ENCODE measurements around the gene IL17RC.
"Not testable (repeated sequence)": the region's sequence is repeated elsewhere in the genome, so short reads cannot be mapped to it uniquely, and the experiment has no call there.

Gene IL17RC

DNA sequence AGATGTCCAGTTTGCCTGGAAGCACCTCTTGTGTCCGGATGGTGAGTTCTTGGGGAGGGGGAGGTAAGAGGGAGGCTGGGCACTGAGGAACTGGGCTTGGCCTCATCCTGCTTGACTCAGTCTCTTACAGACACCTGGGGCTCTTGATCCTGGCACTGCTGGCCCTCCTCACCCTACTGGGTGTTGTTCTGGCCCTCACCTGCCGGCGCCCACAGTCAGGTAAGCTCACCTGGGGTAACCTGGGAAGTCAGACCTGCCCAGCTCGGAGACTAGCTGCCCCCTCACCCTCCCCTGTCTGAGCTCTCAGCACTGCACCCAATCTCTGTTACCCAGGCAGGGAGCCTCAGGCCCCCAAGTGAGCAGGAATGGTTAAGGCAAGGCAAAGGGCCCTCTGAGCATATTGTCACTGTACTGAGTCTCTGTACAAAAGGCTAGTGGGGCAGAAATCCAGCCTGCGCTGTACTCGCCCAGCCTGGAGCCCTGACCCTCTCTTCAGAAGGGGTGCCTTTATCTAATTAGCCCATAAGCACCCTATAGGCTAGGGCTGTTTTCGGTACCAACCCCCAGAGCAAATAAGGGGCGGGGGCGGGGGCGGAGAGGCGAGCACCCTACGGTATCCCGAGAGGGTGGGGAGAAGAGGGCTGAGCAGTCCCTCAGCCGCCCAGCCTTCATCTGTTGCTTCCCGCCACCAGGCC, 2.2 kb upstream of the IL17RC start:
- in situ Hi-C loops (cut with MboI; ENCODE audit: low sequenced_read_pairs) = no loop called here

DNA sequence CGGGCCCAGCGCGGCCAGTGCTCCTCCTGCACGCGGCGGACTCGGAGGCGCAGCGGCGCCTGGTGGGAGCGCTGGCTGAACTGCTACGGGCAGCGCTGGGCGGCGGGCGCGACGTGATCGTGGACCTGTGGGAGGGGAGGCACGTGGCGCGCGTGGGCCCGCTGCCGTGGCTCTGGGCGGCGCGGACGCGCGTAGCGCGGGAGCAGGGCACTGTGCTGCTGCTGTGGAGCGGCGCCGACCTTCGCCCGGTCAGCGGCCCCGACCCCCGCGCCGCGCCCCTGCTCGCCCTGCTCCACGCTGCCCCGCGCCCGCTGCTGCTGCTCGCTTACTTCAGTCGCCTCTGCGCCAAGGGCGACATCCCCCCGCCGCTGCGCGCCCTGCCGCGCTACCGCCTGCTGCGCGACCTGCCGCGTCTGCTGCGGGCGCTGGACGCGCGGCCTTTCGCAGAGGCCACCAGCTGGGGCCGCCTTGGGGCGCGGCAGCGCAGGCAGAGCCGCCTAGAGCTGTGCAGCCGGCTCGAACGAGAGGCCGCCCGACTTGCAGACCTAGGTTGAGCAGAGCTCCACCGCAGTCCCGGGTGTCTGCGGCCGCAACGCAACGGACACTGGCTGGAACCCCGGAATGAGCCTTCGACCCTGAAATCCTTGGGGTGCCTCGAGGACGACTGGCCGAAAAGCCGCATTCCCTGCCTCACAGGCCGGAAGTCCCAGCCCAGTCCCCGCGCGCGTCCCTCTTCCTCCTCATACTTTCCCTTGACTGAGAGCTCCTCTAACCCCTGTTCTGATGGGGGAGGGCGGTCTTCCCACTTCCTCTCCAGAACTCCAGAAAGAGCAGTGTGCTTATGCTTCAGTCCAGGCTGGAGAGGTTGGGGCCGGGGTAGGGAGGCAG, 1.4 kb upstream of the IL17RC start:
- in situ Hi-C loops (cut with MboI; ENCODE audit: low sequenced_read_pairs) = no loop called here

DNA sequence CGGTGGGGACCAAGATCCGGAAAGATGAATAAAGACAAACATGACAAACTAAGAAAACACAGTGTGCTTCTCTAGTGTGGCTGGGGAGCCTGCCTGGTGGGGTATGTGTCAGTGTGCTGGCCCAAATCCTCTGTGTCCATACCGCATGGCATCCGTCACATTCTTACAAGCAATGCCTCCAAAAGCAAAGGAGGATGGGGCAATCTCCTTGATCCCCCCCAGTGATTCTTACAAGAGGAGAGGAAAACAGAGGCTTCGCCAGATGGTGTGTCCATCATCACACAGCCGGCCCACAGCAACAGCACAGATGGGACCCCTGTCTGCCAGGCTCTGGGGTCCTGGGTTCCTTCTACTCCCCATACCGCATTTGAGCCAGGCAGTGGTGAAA, 558 bp upstream of the IL17RC start:
- in situ Hi-C loops (cut with MboI; ENCODE audit: low sequenced_read_pairs) = no loop called here

DNA sequence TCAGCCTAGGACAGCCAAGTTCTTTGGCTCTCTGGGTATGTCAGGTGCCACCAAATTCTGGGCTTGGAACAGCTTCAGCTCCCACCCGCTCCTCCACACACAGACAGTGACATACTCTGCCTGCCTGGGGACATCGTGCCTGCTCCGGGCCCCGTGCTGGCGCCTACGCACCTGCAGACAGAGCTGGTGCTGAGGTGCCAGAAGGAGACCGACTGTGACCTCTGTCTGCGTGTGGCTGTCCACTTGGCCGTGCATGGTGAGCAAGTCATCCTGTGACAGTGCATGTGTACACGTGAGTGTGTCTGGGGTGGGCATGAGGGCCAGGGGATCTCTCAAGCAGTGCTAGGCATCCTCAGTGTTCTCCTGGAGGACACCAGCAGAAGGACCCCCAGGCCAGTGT, 922 bp downstream of the IL17RC start:
- in situ Hi-C loops (cut with MboI; ENCODE audit: low sequenced_read_pairs) = no loop called here

DNA sequence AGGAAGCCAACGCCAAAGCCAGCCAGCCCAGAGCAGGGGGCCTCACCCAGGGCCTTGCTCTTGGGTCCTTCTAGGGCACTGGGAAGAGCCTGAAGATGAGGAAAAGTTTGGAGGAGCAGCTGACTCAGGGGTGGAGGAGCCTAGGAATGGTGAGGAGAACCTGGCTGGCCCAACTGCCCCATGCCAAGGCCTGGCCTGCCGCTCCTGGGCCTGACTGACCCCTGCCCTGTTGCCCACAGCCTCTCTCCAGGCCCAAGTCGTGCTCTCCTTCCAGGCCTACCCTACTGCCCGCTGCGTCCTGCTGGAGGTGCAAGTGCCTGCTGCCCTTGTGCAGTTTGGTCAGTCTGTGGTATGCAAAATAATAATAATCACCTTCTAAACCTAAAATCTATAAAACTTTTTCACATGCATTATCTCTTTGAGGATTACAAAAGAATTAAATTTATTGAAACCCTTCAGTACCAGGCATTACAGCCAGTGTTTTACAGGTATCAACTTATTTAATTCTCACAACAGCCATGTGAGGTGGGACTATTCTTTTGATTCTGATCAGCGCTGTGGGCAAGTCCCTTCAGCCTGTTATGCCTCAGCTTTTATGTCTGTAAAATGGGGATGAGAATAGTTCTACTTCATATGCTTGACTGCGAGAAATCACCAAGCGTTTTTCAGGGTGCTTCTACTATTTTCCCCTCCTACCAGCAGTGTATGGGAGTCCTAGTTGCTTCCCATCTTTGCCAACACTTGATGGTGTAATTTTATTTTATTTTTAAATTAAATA, 1.6 kb downstream of the IL17RC start:
- in situ Hi-C loops (cut with MboI; ENCODE audit: low sequenced_read_pairs) = no loop called here

DNA sequence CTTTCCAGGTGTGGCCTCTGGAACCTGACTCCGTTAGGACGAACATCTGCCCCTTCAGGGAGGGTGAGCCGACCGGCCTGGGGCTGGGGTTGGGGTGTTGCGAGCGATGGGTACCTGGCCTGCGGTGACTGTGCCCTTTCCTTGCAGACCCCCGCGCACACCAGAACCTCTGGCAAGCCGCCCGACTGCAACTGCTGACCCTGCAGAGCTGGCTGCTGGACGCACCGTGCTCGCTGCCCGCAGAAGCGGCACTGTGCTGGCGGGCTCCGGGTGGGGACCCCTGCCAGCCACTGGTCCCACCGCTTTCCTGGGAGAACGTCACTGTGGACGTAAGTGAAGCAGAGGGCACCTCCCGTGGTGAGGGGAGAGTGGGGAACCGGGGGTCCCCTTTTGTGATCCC, 11.3 kb downstream of the IL17RC start:
- in situ Hi-C loops (cut with MboI; ENCODE audit: low sequenced_read_pairs) = no loop called here

DNA sequence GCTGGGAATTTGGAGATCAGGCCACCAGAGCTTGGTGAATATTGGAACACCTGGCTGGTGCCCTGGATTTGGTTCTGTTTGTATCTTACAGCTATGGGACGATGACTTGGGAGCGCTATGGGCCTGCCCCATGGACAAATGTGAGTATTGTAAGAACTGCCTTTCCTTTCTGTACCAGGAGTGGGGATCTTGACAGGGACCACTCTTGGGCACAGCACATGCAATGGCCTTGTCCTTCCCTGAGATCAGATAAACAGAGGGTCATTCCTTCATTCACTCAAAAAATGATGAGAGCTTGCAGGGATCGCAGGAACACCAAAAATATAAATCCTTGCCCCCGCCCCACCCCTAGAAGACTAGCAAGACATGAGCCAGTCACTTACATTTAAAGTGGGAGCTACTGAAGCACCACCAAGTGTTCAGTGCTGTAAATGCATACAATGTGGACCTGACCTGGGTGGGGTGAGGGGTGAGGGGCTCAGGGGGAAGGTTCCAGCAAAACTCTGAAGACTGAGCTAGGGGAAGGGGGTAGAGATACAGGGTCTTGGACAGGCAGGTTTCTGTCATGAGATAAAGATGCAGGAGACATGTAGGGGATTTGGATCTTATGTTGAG, 14.0 kb downstream of the IL17RC start:
- in situ Hi-C loops (cut with MboI; ENCODE audit: low sequenced_read_pairs) = no loop called here

DNA sequence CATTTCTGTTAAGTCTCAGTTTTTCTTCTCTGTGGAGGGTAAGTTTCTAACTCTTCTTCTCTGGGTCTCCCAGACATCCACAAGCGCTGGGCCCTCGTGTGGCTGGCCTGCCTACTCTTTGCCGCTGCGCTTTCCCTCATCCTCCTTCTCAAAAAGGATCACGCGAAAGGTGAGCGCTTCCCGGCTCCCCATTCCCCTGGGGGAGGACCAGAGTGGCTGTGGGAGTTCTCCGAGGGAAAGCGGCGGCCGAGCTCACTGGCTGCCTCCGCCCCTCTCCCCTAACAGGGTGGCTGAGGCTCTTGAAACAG, 15.6 kb downstream of the IL17RC start:
- in situ Hi-C loops (cut with MboI; ENCODE audit: low sequenced_read_pairs) = no loop called here

DNA sequence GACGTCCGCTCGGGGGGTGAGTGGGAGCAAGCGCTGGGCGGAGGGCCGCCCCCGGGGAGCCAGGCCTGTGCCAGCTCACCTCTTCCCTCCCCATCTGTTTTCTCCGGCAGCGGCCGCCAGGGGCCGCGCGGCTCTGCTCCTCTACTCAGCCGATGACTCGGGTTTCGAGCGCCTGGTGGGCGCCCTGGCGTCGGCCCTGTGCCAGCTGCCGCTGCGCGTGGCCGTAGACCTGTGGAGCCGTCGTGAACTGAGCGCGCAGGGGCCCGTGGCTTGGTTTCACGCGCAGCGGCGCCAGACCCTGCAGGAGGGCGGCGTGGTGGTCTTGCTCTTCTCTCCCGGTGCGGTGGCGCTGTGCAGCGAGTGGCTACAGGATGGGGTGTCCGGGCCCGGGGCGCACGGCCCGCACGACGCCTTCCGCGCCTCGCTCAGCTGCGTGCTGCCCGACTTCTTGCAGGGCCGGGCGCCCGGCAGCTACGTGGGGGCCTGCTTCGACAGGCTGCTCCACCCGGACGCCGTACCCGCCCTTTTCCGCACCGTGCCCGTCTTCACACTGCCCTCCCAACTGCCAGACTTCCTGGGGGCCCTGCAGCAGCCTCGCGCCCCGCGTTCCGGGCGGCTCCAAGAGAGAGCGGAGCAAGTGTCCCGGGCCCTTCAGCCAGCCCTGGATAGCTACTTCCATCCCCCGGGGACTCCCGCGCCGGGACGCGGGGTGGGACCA, 16.1 kb downstream of the IL17RC start:
- in situ Hi-C loops (cut with MboI; ENCODE audit: low sequenced_read_pairs) = no loop called here

DNA sequence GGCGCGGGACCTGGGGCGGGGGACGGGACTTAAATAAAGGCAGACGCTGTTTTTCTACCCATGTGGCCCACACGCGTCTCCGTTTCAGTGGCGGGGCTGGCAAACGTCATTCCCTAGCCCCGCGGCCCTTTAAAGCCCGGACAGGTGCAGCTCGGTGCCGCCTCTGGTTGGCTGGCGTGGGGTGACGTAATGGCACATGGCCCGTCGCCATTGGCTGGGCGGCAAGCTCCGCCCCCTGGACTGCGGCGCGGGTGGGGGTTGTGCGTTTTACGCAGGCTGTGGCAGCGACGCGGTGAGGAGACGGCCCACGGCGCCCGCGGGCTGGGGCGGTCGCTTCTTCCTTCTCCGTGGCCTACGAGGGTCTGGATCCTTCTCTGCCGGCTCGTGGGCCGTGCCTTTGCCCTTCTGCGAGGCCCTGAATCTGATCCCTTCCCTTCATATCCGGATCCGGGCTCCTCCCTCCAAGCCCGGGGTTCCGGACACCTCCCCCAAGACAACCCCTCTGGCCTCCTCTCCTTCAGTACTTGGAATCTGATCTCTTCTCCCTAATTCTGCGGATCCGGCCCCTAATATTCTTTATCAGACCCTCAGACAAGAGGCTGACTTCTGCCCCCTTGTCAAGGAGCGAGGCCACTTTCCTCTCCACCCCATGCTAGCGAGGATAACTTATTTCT, 16.8 kb downstream of the IL17RC start, which contains the start of gene CRELD1:
CRELD1 (plus strand) TSS at position 274 of the 674 bp plus-strand sequence. CDS start 605 bp downstream, outside the sequence.
- in situ Hi-C loops (cut with MboI; ENCODE audit: low sequenced_read_pairs) = no loop called here

DNA sequence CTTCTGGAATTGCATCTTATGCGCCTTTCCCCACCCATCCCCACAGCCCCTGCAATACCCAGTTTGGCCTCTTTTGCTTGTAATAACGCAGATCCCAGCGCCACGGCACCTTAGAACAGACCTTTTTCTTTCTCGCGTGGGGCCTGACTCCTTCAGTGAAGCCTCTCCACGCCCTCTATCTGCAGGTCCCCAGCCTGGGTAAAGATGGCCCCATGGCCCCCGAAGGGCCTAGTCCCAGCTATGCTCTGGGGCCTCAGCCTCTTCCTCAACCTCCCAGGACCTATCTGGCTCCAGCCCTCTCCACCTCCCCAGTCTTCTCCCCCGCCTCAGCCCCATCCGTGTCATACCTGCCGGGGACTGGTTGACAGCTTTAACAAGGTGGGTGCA, 17.3 kb downstream of the IL17RC start:
- in situ Hi-C loops (cut with MboI; ENCODE audit: low sequenced_read_pairs) = no loop called here

DNA sequence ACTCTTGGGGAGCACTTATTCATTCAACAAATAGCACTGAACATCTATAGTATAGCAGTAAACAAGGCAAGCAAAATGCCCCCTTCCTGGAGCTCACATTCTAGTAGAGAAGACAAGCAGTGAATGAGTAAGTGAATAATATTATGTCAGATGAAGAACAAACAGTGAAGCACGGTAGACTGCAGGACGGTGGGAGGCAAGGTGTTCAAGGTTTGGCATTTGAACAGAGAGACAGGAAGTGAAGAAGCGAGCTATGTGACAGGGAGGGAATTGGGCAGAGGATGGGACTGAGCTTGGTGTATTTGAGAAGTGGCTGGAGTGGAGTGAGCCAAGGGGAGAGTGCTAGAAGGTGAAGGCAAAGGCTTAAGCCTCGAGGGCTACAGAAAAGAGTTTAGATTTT, 18.1 kb downstream of the IL17RC start:
- in situ Hi-C loops (cut with MboI; ENCODE audit: low sequenced_read_pairs) = no loop called here

DNA sequence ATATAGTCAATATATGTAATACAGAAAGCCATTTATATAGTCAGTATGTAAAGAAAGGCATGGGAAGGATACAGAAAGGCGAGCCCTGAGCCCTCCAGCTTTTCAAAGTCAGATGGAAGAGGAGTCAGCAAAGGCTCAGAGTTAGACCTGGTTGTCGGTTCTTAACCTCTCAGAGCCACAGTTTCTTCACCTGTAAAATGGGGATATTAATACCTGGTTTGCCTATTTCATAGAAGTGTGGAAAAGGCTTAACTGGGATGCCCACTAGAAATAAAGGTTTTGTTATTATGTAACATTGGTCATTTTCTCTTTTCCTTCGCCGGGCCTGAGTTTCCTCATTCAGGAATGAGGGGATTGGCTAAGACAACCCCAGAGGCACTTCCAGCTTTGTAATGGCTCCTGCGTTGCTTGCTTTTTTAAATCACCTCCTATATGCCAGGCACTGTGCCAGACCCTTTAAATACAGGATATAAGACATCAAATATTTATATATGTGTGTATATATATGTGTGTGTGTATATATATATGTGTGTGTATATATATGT, 19.1 kb downstream of the IL17RC start:
- in situ Hi-C loops (cut with MboI; ENCODE audit: low sequenced_read_pairs) = no loop called here

DNA sequence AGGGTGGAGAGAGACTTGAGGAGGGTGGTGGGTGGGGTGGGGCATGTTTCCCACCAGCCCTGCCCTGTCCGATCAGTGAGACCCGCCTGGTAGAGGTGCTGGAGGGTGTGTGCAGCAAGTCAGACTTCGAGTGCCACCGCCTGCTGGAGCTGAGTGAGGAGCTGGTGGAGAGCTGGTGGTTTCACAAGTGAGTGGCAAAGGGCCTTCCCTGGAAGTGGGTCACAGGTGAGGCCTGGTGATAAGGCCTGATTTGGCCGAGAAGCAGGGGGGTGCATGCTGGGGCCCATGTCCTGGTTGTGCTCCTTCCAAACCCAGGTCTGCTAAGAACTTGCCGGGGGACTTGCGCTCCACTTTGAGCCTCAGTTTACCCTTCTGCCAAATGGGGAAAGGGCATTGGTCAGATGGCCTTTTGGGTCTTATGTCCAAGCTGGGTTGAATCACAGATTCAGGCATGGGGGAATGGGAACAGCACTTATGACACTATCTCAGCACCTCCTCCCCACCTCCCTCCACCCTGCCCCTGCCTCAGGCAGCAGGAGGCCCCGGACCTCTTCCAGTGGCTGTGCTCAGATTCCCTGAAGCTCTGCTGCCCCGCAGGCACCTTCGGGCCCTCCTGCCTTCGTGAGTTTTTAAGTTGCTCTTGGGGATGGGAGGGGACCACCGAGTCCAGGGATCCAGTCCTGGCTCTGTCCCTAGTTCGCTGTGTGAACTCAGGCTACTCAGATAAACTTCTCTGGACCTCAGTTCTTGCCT, 20.8 kb downstream of the IL17RC start:
- in situ Hi-C loops (cut with MboI; ENCODE audit: low sequenced_read_pairs) = no loop called here

DNA sequence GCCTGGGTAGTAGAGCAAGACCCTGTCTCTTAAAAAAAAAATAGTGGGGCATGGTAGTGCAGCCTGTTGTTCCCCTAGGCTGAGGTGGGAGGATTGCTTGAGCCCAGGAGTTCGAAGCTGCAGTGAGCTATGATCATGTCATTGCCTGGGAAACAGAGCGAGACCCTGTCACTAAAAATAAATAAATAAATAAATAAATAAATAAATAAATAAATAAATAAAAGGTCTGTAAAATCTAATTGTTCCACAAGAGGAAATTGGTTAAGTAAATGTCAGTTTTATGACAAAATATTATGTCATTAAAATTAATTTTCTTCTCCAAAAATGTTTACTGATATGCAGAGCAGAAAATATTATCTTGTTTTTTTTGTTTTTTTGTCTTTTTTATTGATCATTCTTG, 22.1 kb downstream of the IL17RC start:
- in situ Hi-C loops (cut with MboI; ENCODE audit: low sequenced_read_pairs) = no loop called here

DNA sequence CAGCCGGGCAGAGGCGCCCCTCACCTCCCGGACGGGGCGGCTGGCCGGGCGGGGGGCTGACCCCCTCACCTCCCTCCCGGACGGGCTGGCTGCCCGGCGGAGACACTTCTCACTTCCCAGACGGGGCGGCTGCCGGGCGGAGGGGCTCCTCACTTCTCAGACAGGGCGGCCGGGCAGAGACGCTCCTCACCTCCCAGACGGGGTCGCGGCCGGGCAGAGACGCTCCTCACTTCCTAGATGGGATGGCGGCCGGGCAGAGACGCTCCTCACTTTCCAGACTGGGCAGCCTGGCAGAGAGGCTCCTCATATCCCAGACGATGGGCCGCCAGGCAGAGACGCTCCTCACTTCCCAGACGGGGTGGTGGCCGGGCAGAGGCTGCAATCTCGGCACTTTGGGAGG, 23.0 kb downstream of the IL17RC start:
- in situ Hi-C loops (cut with MboI; ENCODE audit: low sequenced_read_pairs) = not testable (repeated sequence)

DNA sequence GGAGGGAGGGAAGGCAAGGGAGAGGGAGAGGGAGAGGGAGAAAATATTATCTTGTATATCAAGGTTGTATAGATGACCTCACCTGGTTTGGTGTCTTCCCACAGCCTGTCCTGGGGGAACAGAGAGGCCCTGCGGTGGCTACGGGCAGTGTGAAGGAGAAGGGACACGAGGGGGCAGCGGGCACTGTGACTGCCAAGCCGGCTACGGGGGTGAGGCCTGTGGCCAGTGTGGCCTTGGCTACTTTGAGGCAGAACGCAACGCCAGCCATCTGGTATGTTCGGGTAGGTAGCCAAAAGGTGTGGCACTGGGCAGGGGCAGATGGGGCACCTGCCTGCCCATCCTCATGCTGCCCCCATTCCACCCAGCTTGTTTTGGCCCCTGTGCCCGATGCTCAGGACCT, 23.8 kb downstream of the IL17RC start:
- in situ Hi-C loops (cut with MboI; ENCODE audit: low sequenced_read_pairs) = no loop called here

DNA sequence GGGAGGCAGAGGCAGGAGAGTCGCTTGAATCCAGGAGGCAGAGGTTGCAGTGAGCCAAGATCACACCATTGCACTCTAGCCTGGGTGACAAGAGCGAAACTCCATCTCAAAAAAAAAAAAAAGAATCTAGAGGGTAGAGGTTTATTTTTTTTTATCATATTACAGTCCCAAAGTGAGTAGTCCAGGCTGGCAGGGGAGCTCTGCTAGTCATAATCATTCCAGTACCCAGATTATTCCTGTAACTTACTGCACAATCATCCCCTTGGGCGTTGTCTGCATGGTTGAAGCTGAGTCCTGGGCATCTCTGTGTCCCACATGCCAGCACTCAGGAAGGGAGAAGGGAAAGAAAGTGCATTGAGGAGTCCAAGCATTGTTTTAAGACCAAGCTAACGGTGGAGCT, 25.3 kb downstream of the IL17RC start:
- in situ Hi-C loops (cut with MboI; ENCODE audit: low sequenced_read_pairs) = no loop called here

Measured in hTERT RPE-1 (cell line).